DND-41 (cell line): ENCODE results near the gene CNTFR.

Experiments used
- CTCF ChIP-seq: IDR thresholded peaks from 2 replicates; pipeline ENCODE4 v1.5.1; 2012; ENCODE audit warnings: borderline replicate concordance, low read length, moderate library complexity, mild to moderate bottlenecking; ENCODE audit not compliant: poor library complexity, severe bottlenecking; ENCODE audit errors: extremely low read depth
- EZH2 ChIP-seq: IDR thresholded peaks from 3 replicates; pipeline ENCODE4 v1.6.1; 2012; ENCODE audit warnings: borderline replicate concordance, low read depth, mild to moderate bottlenecking, moderate library complexity, low read length, inconsistent platforms; ENCODE audit not compliant: severe bottlenecking

GRCh38 chr9:34633166-34633565 is 43.6 kb upstream of the CNTFR start:
- TF ChIP-seq CTCF (no peak), EZH2 (no peak)
